Immature natural killer cell (primary cell): ENCODE measurements around the gene TMEM17. TPM values are rescaled to one million over a fixed set of nuclear protein-coding genes. Genes with fewer than 3 reads are reported as not detected.

ENCODE experiments used
- DNase-seq, 3 donors: peaks; one replicate each; pipeline ENCODE4 v3.0.0; 2022; ENCODE audit warnings: mixed read lengths in 1 of 3
- H3K27ac Mint-ChIP-seq, 6 donors: one replicate each; pipeline ENCODE4 v1.8.0; 2020; ENCODE audit warnings: mixed read lengths in 6 of 6, mild to moderate bottlenecking in 5 of 6, inconsistent platforms in 4 of 6, moderate library complexity in 3 of 6
- H3K27me3 Mint-ChIP-seq, 3 donors: one replicate each; pipeline ENCODE4 v1.8.0; 2020 to 2021; ENCODE audit warnings: low read depth in 3 of 3, mild to moderate bottlenecking in 3 of 3, mixed read lengths in 3 of 3, moderate library complexity in 3 of 3, inconsistent platforms in 1 of 3
- H3K36me3 Mint-ChIP-seq, 3 donors: one replicate each; pipeline ENCODE4 v1.8.0; 2020; ENCODE audit warnings: mixed read lengths in 3 of 3, inconsistent platforms in 2 of 3, mild to moderate bottlenecking in 2 of 3
- H3K4me1 Mint-ChIP-seq, 2 donors: one replicate each; pipeline ENCODE4 v1.8.0; 2020; ENCODE audit warnings: inconsistent platforms in 2 of 2, mild to moderate bottlenecking in 2 of 2, mixed read lengths in 2 of 2, moderate library complexity in 1 of 2
- H3K4me3 Mint-ChIP-seq, 5 donors: one replicate each; pipeline ENCODE4 v1.8.0; 2020; ENCODE audit warnings: mild to moderate bottlenecking in 5 of 5, mixed read lengths in 5 of 5, inconsistent platforms in 3 of 5, moderate library complexity in 3 of 5
- H3K9me3 Mint-ChIP-seq, 6 donors: one replicate each; pipeline ENCODE4 v1.8.0; 2020; ENCODE audit warnings: mild to moderate bottlenecking in 6 of 6, mixed read lengths in 6 of 6, inconsistent platforms in 4 of 6, moderate library complexity in 3 of 6
- polyA plus RNA-seq, 3 donors: library from polyadenylated mRNA; unstranded; fragments of 300-500 nt; fragmentation: Illumina TruSeq; gene quantifications; one replicate each; pipeline ENCODE4 v1.2.3, GENCODE V29; 2021

Gene TMEM17
- polyA plus RNA-seq, 3 donors from 2014 or later = 0.11 to 2.2 (median 0.59) TPM

GRCh38 chr2:62474176-62474575, 31.8 kb downstream of the TMEM17 start:
- Mint-ChIP-seq H3K27me3 (peaks cover 0 to 3% (median 2%) of the 10 kb centered on the region in 3 donors), H3K27ac (peak overlapping the region; percentile 32 to 87 (median 72)), H3K9me3 (no peaks in the 10 kb centered on the region), H3K4me3 (peak overlapping the region in 3 of 5 donors; percentile 75 to 86 (median 84)), H3K4me1 (peaks cover 32 to 36% of the 10 kb centered on the region in 2 donors), H3K36me3 (peaks cover 0 to 3% (median 0%) of the 10 kb centered on the region in 3 donors)
- no peak for DNase-seq

DNA sequence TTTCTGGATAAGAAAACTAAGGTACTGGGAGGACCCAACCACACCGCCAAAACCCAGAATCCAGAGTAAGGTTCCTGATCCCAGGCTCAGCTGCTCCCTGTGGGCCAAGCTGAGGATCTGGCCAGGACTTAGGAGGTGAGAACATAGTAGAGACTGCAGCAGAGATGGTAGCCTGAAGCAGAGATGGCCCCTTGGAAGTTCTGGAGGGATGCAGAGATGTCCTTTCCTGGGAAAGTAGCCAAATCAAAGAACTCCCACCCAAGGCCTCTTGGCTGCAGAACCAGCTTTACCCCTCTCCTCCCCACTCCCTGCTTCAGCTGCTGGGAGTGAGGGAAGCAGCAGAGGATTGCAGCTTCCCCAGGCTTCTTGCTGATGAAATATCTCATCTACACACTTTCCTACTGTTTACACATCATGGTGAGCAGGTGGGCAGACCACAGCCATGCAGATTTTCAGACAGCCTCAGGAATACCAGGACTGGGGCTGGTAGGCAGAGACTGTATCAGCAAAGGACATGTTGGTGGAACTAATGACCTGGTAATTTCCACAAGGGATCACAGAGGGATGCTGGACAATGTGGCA, 32.7 kb downstream of the TMEM17 start:
- Mint-ChIP-seq H3K36me3 (no peaks in the 10 kb centered on the region), H3K4me3 (peak overlapping the region in 1 of 5 donors; percentile 61)
- no peak for DNase-seq

GRCh38 chr2:62472312-62472711, 33.7 kb downstream of the TMEM17 start:
- H3K27ac Mint-ChIP-seq = peak overlapping the region in 1 of 6 donors; percentile 42
- H3K36me3 Mint-ChIP-seq = no peaks in the 10 kb centered on the region
- peaks cover 0 to 5% (median 2%) of the 10 kb centered on the region in 3 donors for H3K27me3 Mint-ChIP-seq
- H3K4me3 Mint-ChIP-seq = no peak overlapping the region
- no peaks in the 10 kb centered on the region for H3K9me3 Mint-ChIP-seq
- peaks cover 32 to 36% of the 10 kb centered on the region in 2 donors for H3K4me1 Mint-ChIP-seq
- no peak for DNase-seq

More for the DNA sequence above, 32.7 kb downstream of the TMEM17 start:
- peak overlapping the region; percentile 25 to 67 (median 53) for H3K27ac Mint-ChIP-seq
- no peaks in the 10 kb centered on the region for H3K9me3 Mint-ChIP-seq
- H3K4me1 Mint-ChIP-seq = peaks cover 32 to 36% of the 10 kb centered on the region in 2 donors
- peaks cover 0 to 4% (median 2%) of the 10 kb centered on the region in 3 donors for H3K27me3 Mint-ChIP-seq

DNA sequence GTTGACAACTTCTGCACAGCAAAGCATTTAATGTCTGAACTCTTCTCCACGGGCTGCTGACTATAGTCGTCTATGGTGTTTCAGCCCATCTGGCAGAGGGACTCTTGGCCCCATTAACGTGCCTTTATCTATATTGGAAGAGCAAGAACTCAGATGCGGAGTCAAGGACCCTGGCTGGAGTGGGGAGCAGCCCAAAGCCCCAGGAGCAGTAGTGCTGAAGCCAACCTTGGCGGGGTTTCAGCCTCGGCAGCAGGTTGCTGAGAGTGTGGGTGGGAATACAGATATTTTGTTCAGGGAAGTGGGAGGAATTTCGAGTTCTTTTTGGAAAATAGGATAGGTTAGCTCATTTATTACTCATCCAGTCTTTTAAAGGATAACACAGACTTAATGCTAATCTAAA, 34.2 kb downstream of the TMEM17 start:
- Mint-ChIP-seq H3K36me3 (no peaks in the 10 kb centered on the region), H3K9me3 (no peaks in the 10 kb centered on the region), H3K27ac (no peak overlapping the region), H3K27me3 (peaks cover 0 to 5% (median 2%) of the 10 kb centered on the region in 3 donors), H3K4me3 (no peak overlapping the region), H3K4me1 (peaks cover 31 to 34% of the 10 kb centered on the region in 2 donors)
- no peak for DNase-seq

DNA sequence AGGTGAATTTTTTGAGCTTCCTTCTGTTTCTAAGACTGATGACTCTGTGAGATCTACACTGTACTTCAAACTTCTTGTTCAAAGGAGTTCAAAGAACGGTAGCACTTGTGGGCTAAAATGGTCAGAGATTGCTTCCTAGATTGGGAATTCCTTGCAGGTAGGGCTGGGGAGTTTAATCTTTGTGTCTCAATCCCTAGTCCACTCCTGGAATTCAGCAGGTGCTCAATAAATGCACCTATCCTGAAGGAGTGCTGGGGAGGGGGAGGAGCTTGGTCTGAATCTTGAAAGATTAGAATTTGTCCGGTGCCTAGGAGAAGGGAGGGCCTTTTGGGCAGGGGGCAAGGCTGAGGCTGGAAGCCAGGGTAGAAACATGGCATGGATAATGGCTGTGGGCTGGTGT, 34.6 kb downstream of the TMEM17 start:
- Mint-ChIP-seq H3K36me3 (no peaks in the 10 kb centered on the region), H3K27me3 (peaks cover 0 to 5% (median 2%) of the 10 kb centered on the region in 3 donors), H3K4me1 (peaks cover 27 to 30% of the 10 kb centered on the region in 2 donors), H3K4me3 (no peak overlapping the region), H3K9me3 (no peaks in the 10 kb centered on the region), H3K27ac (no peak overlapping the region)
- DNase-seq = no peak

- peaks cover 0 to 4% (median 0%) of the 10 kb centered on the region in 3 donors for H3K27me3 Mint-ChIP-seq
- no peak for DNase-seq
- no peaks in the 10 kb centered on the region for H3K9me3 Mint-ChIP-seq
- H3K36me3 Mint-ChIP-seq = no peaks in the 10 kb centered on the region
- no peak overlapping the region for H3K4me3 Mint-ChIP-seq
- H3K4me1 Mint-ChIP-seq = peaks cover 8 to 12% of the 10 kb centered on the region in 2 donors
- no peak overlapping the region for H3K27ac Mint-ChIP-seq
Measured at GRCh38 chr2:62469548-62469947, 36.4 kb downstream of the TMEM17 start.

DNA sequence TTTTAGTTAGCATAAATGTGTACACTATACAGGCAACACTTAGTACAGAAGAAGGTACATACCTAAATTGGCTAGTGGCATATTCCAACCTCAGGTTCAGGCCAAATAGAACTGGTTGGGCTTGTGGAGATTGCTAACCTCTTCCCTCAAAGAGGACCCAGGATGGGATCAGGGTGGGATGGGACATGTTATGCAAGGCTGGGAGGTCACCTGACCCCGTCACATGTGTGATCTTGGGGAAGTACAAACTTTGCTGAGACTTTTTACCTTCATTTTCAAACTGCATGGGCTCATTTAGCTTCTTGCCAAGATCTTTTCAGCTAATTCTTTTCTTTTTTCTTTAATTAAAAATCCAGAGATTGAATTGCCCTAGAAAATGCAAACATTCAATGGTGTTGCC, 36.9 kb downstream of the TMEM17 start:
- Mint-ChIP-seq H3K36me3 (no peaks in the 10 kb centered on the region), H3K27me3 (peaks cover 0 to 4% (median 0%) of the 10 kb centered on the region in 3 donors), H3K9me3 (no peaks in the 10 kb centered on the region), H3K4me1 (peaks cover 5 to 7% of the 10 kb centered on the region in 2 donors), H3K4me3 (no peak overlapping the region), H3K27ac (no peak overlapping the region)
- no peak for DNase-seq

GRCh38 chr2:62467475-62468321, 38.3 kb downstream of the TMEM17 start:
- Mint-ChIP-seq H3K9me3 (no peaks in the 10 kb centered on the region), H3K36me3 (no peaks in the 10 kb centered on the region), H3K27me3 (peaks cover 0 to 4% (median 0%) of the 10 kb centered on the region in 3 donors), H3K27ac (no peak overlapping the region), H3K4me3 (no peak overlapping the region), H3K4me1 (no peaks in the 10 kb centered on the region)
- DNase-seq = no peak

- no peaks in the 10 kb centered on the region for H3K9me3 Mint-ChIP-seq
- DNase-seq = no peak
- H3K36me3 Mint-ChIP-seq = no peaks in the 10 kb centered on the region
- no peak overlapping the region for H3K27ac Mint-ChIP-seq
- no peak overlapping the region for H3K4me3 Mint-ChIP-seq
- no peaks in the 10 kb centered on the region for H3K4me1 Mint-ChIP-seq
- H3K27me3 Mint-ChIP-seq = peaks cover 0 to 4% (median 0%) of the 10 kb centered on the region in 3 donors
Measured at GRCh38 chr2:62467100-62467474, 38.9 kb downstream of the TMEM17 start.

GRCh38 chr2:62466503-62466854, 39.5 kb downstream of the TMEM17 start:
- H3K4me3 Mint-ChIP-seq = no peak overlapping the region
- peaks cover 0 to 4% (median 0%) of the 10 kb centered on the region in 3 donors for H3K27me3 Mint-ChIP-seq
- no peaks in the 10 kb centered on the region for H3K9me3 Mint-ChIP-seq
- DNase-seq = no peak
- H3K27ac Mint-ChIP-seq = no peak overlapping the region
- H3K4me1 Mint-ChIP-seq = no peaks in the 10 kb centered on the region
- no peaks in the 10 kb centered on the region for H3K36me3 Mint-ChIP-seq

GRCh38 chr2:62465741-62466502, 40.1 kb downstream of the TMEM17 start:
- no peaks in the 10 kb centered on the region for H3K36me3 Mint-ChIP-seq
- peaks cover 0 to 4% (median 0%) of the 10 kb centered on the region in 3 donors for H3K27me3 Mint-ChIP-seq
- no peak overlapping the region for H3K4me3 Mint-ChIP-seq
- peak overlapping the region in 1 of 6 donors; percentile 37 for H3K27ac Mint-ChIP-seq
- DNase-seq = no peak
- no peaks in the 10 kb centered on the region for H3K9me3 Mint-ChIP-seq
- H3K4me1 Mint-ChIP-seq = no peaks in the 10 kb centered on the region

DNA sequence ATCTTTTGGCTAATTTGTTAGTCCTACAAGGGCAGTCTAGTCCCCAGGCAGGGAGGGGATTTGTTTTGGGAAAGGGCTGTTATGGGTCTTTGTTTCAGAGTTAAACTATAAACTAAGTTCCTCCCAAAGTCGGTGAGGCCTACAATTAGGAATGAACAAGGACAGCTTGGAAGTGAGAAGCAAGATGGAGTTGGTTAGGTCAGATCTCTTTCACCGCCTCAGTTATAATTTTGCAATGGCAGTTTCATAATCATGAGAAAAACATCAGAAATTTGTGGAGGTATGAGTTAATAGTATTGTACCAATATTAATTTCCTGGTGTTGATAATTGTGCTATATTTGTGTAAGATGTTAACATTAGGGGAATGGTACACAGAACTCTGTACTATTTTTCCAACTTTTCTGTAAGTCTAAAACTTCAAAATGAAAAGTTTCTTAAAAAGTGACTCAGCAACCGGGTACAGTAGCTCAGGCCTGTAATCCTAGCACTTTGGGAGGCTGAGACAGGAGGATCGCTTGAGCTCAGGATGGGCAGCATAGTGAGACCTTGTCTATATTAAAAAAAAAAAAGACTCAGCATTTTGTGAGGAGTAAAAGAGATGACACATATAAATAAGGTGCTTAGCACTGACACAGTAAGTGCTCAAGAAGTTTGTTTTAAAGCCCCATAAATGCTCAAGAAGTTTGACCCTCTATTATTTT, 40.8 kb downstream of the TMEM17 start:
- Mint-ChIP-seq H3K27me3 (peaks cover 0 to 4% (median 0%) of the 10 kb centered on the region in 3 donors), H3K9me3 (no peaks in the 10 kb centered on the region), H3K27ac (peak overlapping the region in 1 of 6 donors; percentile 37), H3K4me1 (no peaks in the 10 kb centered on the region), H3K4me3 (no peak overlapping the region), H3K36me3 (no peaks in the 10 kb centered on the region)
- DNase-seq = no peak

DNA sequence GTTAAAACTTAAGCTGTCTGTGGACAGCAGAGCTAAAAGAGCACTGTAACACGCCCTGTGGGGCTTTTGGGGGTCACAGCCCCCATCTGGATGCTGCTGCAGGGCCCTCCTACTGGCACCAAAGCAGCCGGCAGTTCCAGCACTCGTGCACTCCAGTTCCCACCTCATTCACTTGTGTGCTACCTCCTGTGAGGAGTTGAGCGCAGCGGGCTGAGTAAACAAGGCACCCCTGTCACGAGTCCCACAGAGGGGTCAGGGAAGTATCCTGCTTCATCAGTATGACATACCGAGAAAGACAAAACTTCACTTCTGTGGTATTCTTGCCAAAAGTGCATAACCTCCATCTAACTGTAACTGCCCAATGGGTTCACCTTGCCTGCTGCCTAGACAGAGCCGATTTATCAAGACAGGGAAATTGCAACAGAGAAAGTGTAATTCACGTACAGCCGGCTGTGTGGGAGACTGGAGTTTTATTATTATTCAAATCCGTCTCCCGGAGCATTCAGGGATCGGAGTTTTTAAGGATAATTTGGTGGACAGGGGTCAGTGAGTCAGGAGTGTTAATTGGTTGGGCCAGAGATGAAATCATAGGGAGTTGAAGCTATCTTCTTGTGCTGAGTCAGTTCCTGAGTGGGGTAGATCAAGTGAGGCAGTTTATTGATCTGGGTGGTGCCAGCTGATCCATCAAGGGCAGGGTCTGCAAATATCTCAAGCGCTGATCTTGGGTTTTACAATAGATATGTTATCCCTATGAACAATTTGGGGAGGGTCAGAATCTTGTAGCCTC, 41.6 kb downstream of the TMEM17 start:
- H3K4me3 Mint-ChIP-seq = no peak overlapping the region
- no peaks in the 10 kb centered on the region for H3K4me1 Mint-ChIP-seq
- no peak for DNase-seq
- no peaks in the 10 kb centered on the region for H3K36me3 Mint-ChIP-seq
- H3K9me3 Mint-ChIP-seq = no peaks in the 10 kb centered on the region
- peaks cover 0 to 2% (median 0%) of the 10 kb centered on the region in 3 donors for H3K27me3 Mint-ChIP-seq
- no peak overlapping the region for H3K27ac Mint-ChIP-seq
